ENCODE results near the gene LDB2.

GRCh38 chr4:16572161-16572560 is 326.3 kb downstream of the LDB2 start:
- TF ChIP-seq POLR2A (IDR thresholded peaks at IDR 0.05) (no peak), CTCF (IDR thresholded peaks at IDR 0.05) (no peak)

All from uterus (tissue), 2 donors.